IMR-90 (cell line): ENCODE measurements around the gene TOMM6. TPM values are rescaled to one million over a fixed set of nuclear protein-coding genes. Genes with fewer than 3 reads are reported as not detected.

ENCODE experiments used
- ATAC-seq: fragments of 200-7000 bp; cut with Tn5 transposase; 2 replicates; pipeline ENCODE4 v1.9.1; 2020; ENCODE audit warnings: low read depth, mild to moderate bottlenecking, moderate library complexity
- BruUV-seq: library from RNA; stranded (reverse); fragments of 400-500 nt; replicated peaks from 2 replicates; lab custom pipeline; 2021; lab: Mats Ljungman, UMichigan
- CTCF ChIA-PET: fragments of 300-600 bp; formaldehyde crosslinking; extraction: SDS; loops from one replicate; lab custom pipeline; 2021; ENCODE audit warnings: antibody characterized with exemption; lab: Yijun Ruan, JAX
- POLR2A ChIA-PET: fragments of 300-600 bp; sonication (Branson Sonifier 250); formaldehyde crosslinking; loops from one replicate; lab custom pipeline; 2022; ENCODE audit warnings: antibody characterized with exemption; ENCODE audit not compliant: unreplicated experiment; lab: Charles Lee
- DNase-seq: peaks from one replicate; pipeline ENCODE4 v3.0.0; 2013
- H2AFZ ChIP-seq: replicated peaks from 2 replicates; pipeline ENCODE3; 2013; ENCODE audit warnings: low read length, mild to moderate bottlenecking; ENCODE audit not compliant: poor library complexity
- H2AK5ac ChIP-seq: 2 replicates; pipeline ENCODE4 v1.6.1; 2013; ENCODE audit warnings: low read depth, low read length, inconsistent platforms
- H2AK9ac ChIP-seq: replicated peaks from 2 replicates; pipeline ENCODE3; 2013; ENCODE audit warnings: mild to moderate bottlenecking, low read depth, low read length, moderate library complexity; ENCODE audit not compliant: poor library complexity
- H2BK120ac ChIP-seq: 2 replicates; pipeline ENCODE4 v1.6.1; 2013; ENCODE audit warnings: low read depth, low read length, inconsistent platforms
- H2BK15ac ChIP-seq: 3 replicates; pipeline ENCODE4 v1.6.1; 2013; ENCODE audit warnings: low read depth, low read length, inconsistent platforms
- H2BK20ac ChIP-seq: 2 replicates; pipeline ENCODE4 v1.6.1; 2013; ENCODE audit warnings: low read depth, mild to moderate bottlenecking, inconsistent platforms, low read length, moderate library complexity
- H2BK5ac ChIP-seq: 2 replicates; pipeline ENCODE4 v1.6.1; 2013; ENCODE audit warnings: mild to moderate bottlenecking, low read depth, low read length, inconsistent platforms; ENCODE audit not compliant: poor library complexity, severe bottlenecking
- H3K14ac ChIP-seq: replicated peaks from 2 replicates; pipeline ENCODE4 v1.6.1; 2013; ENCODE audit warnings: low read depth, low read length, inconsistent platforms
- H3K18ac ChIP-seq: 2 replicates; pipeline ENCODE4 v1.6.1; 2013; ENCODE audit warnings: low read depth, low read length, control low read depth
- H3K23ac ChIP-seq: 2 replicates; pipeline ENCODE4 v1.6.1; 2013; ENCODE audit warnings: low read depth, low read length, inconsistent platforms
- H3K27ac ChIP-seq: 2 replicates; pipeline ENCODE4 v1.5.1; 2013; ENCODE audit warnings: mild to moderate bottlenecking, control low read depth, low read length; ENCODE audit not compliant: insufficient read depth
- H3K27me3 ChIP-seq: 2 replicates; pipeline ENCODE4 v1.6.1; 2013; ENCODE audit warnings: low read length; ENCODE audit not compliant: control insufficient read depth, insufficient read depth
- H3K36me3 ChIP-seq: 2 replicates; pipeline ENCODE4 v1.6.1; 2013; ENCODE audit warnings: low read length, mixed read lengths; ENCODE audit not compliant: control insufficient read depth, insufficient read depth
- H3K4ac ChIP-seq: 2 replicates; pipeline ENCODE4 v1.6.1; 2013; ENCODE audit warnings: low read depth, low read length, inconsistent platforms
- H3K4me1 ChIP-seq: 2 replicates; pipeline ENCODE4 v1.6.1; 2013; ENCODE audit warnings: low read length, mixed read lengths; ENCODE audit not compliant: control insufficient read depth, insufficient read depth
- H3K4me2 ChIP-seq: 2 replicates; pipeline ENCODE4 v1.6.1; 2013; ENCODE audit warnings: low read depth, mild to moderate bottlenecking, control low read depth, low read length, moderate library complexity
- H3K4me3 ChIP-seq: 2 replicates; pipeline ENCODE4 v1.5.1; 2013; ENCODE audit warnings: low read depth, mild to moderate bottlenecking, control low read depth, low read length, moderate library complexity; ENCODE audit not compliant: insufficient read depth
- H3K56ac ChIP-seq: 2 replicates; pipeline ENCODE4 v1.6.1; 2013; ENCODE audit warnings: low read length, inconsistent platforms; ENCODE audit not compliant: insufficient read depth; ENCODE audit errors: extremely low read depth
- H3K79me1 ChIP-seq, 2 experiments: 2 replicates each; pipeline ENCODE4 v1.6.1; 2013; ENCODE audit warnings: low read length in 2 of 2, inconsistent platforms in 1 of 2, low read depth in 1 of 2
- H3K9ac ChIP-seq: 2 replicates; pipeline ENCODE4 v1.6.1; 2013; ENCODE audit warnings: low read depth, low read length, control low read depth
- H3K9me1 ChIP-seq: 2 replicates; pipeline ENCODE4 v1.6.1; 2013; ENCODE audit warnings: low read length, inconsistent platforms; ENCODE audit not compliant: insufficient read depth
- H3K9me3 ChIP-seq: 2 replicates; pipeline ENCODE4 v1.6.1; 2013; ENCODE audit warnings: low read length; ENCODE audit not compliant: control insufficient read depth, insufficient read depth
- H4K20me1 ChIP-seq: 2 replicates; pipeline ENCODE4 v1.6.1; 2013; ENCODE audit warnings: low read length, inconsistent platforms; ENCODE audit not compliant: insufficient read depth
- H4K5ac ChIP-seq: 2 replicates; pipeline ENCODE4 v1.6.1; 2013; ENCODE audit warnings: mild to moderate bottlenecking, low read depth, low read length, control low read depth
- H4K8ac ChIP-seq, 2 experiments: 2 replicates each; pipeline ENCODE4 v1.6.1; 2013; ENCODE audit warnings: low read depth in 2 of 2, low read length in 2 of 2, control low read depth in 1 of 2, inconsistent platforms in 1 of 2
- H4K91ac ChIP-seq: 2 replicates; pipeline ENCODE4 v1.6.1; 2013; ENCODE audit warnings: low read depth, low read length, inconsistent platforms; ENCODE audit not compliant: insufficient read depth
- CHD1 ChIP-seq: IDR thresholded peaks from 2 replicates; pipeline ENCODE4 v1.6.1; 2012; ENCODE audit warnings: low read depth, low read length, improper control_type of control experiment
- FOS ChIP-seq: fragments of 150-350 bp; IDR thresholded peaks from 2 replicates; pipeline ENCODE4 v1.6.1; 2016; ENCODE audit warnings: low read depth, low read length
- NFE2L2 ChIP-seq: fragments of 150-350 bp; IDR thresholded peaks from 2 replicates; pipeline ENCODE4 v1.6.1; 2016; ENCODE audit warnings: low read depth, mild to moderate bottlenecking, low read length
- POLR2A ChIP-seq: IDR thresholded peaks from 2 replicates; pipeline ENCODE4 v1.6.1; 2012; ENCODE audit warnings: mild to moderate bottlenecking, low read depth, low read length
- RAD21 ChIP-seq: IDR thresholded peaks from 2 replicates; pipeline ENCODE4 v1.6.1; 2012; ENCODE audit warnings: low read length, improper control_type of control experiment
- RCOR1 ChIP-seq: IDR thresholded peaks from 2 replicates; pipeline ENCODE4 v1.6.1; 2012; ENCODE audit warnings: mild to moderate bottlenecking, low read length, improper control_type of control experiment; ENCODE audit not compliant: insufficient replicate concordance
- WGBS, 2 experiments: methylation state at CpG; one replicate each; pipeline versions ENCODE4 v1.1.5 to v1.1.7; 2013; ENCODE audit warnings: missing lambda C conversion rate in 2 of 2; ENCODE audit not compliant: insufficient read length in 1 of 2; ENCODE audit errors: extremely low coverage in 2 of 2; 5-methylcytosine and 5-hydroxymethylcytosine counted together
- dilution Hi-C: fragments of 300-500 bp; cut with HindIII; formaldehyde crosslinking; loops from one replicate; pipeline ENCODE4 v1.14.3; 2018; ENCODE audit warnings: low sequenced_read_pairs; ENCODE audit not compliant: unreplicated experiment
- in situ Hi-C: fragments of 300-500 bp; cut with MboI; formaldehyde crosslinking; loops from 3 replicates; pipeline ENCODE4 v1.14.3; 2019; ENCODE audit warnings: low sequenced_read_pairs, inconsistent platforms, mixed read lengths
- intact Hi-C: fragments of 100-400 bp; cut with micrococcal nuclease; formaldehyde crosslinking; loops from 2 replicates; pipeline ENCODE4 v1.10.0; 2022
- polyA plus RNA-seq, 3 experiments: library from polyadenylated mRNA; depleted of rRNA; stranded (reverse); fragments of >200 nt; gene quantifications; 2 replicates each; pipeline ENCODE4 v1.2.3, GENCODE V29; 2012; ENCODE audit warnings: low replicate concordance in 1 of 3
- total RNA-seq: library from RNA; depleted of rRNA; stranded (reverse); fragments of >200 nt; gene quantifications from 2 replicates; pipeline ENCODE4 v1.2.3, GENCODE V29; 2012

The TOMM6 gene
- total and polyA plus RNA-seq, 2 of the 4 experiments (the other 2 are of a cell fraction): 128 to 227 TPM

DNA sequence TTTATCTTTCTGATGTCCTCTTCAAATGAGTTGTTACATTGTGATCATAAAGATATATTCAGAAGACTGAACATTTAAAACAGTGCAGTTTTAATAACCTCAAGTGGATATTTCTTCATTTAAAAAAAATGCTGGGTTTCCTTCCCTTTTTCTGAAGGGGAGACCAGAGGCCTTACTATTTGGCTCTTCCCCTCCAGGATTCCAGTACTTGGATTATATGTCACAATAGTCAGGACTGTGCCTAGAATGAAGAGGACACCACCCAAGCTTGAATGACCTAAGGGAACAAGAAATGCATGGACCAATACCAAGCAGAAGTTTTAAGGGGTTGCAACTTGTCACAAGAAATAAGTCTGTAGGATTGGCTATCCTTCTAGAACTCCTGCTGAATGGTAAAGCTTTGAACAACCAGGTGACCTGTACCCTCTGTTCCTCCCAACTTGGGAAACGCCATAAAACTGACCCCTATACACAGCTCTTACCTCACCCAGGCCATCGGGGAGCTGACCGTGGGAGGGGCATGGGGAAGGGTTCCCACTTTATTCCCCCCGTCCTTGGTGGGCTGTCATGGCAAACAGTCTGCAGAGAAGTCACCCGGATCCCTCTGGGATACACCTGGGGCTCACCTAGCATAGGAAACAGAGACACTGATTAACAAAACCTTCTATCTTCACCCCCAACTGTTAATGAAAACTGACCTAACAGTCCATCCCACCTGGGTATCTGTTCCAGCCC is 9.8 kb upstream of the TOMM6 start:
- Histone ChIP-seq H3K36me3 (peaks cover 20% of the 10 kb centered on the region), H3K14ac (no peak overlapping the region), H3K9ac (no peak overlapping the region), H3K18ac (no peak overlapping the region), H2BK20ac (no peak overlapping the region), H2AK9ac (no peak overlapping the region), H4K20me1 (no peaks in the 10 kb centered on the region), H4K5ac (no peak overlapping the region), H3K27ac (no peak overlapping the region), H3K4ac (no peak overlapping the region), H2AFZ (no peak overlapping the region), H3K4me1 (peaks cover 9% of the 10 kb centered on the region), H3K4me2 (no peak overlapping the region), H3K56ac (no peak overlapping the region), H2BK15ac (no peak overlapping the region), H2AK5ac (no peak overlapping the region), H2BK120ac (no peak overlapping the region), H3K9me1 (no peaks in the 10 kb centered on the region), H4K91ac (no peak overlapping the region), H4K8ac (no peak overlapping the region), H3K23ac (no peak overlapping the region), H3K79me1 (peaks cover 10 to 24% of the 10 kb centered on the region in 2 experiments), H3K4me3 (no peak overlapping the region), H2BK5ac (no peak overlapping the region), H3K9me3 (no peaks in the 10 kb centered on the region), H3K27me3 (no peaks in the 10 kb centered on the region)
- dilution Hi-C loops (no loop called here), intact Hi-C loops (loop anchor here (5.0 kb wide), 1 partner anchor 80 kb away; no protein-coding TSS in a partner anchor), in situ Hi-C loops (no loop called here)
- CTCF ChIA-PET: no interaction called here
- no peak for TF ChIP-seq RAD21
- TF ChIP-seq CHD1: no peak
- TF ChIP-seq FOS: no peak
- TF ChIP-seq RCOR1: no peak
- no peak for TF ChIP-seq POLR2A
- no peak for TF ChIP-seq NFE2L2
- POLR2A ChIA-PET: no interaction called here
- no CpG with 5 or more reads among the region's 5 CpGs for WGBS, 2 experiments
- ATAC-seq: no peak
- BruUV-seq: no TSS peak
- DNase-seq: no peak
